Testis (tissue), 2 donors: Measurements from ENCODE around the gene CTDSPL.

Experiments
- POLR2A ChIP-seq: fragments of 450-650 bp; IDR thresholded peaks from one replicate; pipeline ENCODE4 v1.6.1; 2017; ENCODE audit warnings: antibody characterized with exemption, mild to moderate bottlenecking, moderate library complexity
- TF ChIP-seq, protein P1 (sequence below), 3 experiments: fragments of 450-650 bp in 2 of 3; fragments of 200-600 bp in 1 of 3; sonication (generic) in 1 of 3; IDR thresholded peaks; one replicate each; pipeline ENCODE4 v1.5.1; 2016 to 2019; ENCODE audit warnings: antibody characterized with exemption in 3 of 3, mild to moderate bottlenecking in 2 of 3, moderate library complexity in 1 of 3

DNA sequence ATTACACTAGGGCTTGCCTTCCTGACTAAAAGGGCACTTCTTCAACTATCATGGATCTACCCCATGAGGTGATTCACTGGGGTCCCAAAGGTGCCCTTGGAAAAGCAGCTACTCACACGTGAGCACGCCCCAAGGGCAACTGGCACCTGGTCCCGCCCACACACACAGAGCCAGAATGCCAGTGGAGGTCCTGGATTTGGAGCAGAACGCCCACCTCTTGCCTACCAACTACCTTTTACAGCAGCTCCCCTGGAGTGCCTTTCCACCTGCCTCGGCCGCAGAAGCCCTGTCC lies 1.8 kb upstream of the CTDSPL start:
- TF ChIP-seq, protein P1, sequence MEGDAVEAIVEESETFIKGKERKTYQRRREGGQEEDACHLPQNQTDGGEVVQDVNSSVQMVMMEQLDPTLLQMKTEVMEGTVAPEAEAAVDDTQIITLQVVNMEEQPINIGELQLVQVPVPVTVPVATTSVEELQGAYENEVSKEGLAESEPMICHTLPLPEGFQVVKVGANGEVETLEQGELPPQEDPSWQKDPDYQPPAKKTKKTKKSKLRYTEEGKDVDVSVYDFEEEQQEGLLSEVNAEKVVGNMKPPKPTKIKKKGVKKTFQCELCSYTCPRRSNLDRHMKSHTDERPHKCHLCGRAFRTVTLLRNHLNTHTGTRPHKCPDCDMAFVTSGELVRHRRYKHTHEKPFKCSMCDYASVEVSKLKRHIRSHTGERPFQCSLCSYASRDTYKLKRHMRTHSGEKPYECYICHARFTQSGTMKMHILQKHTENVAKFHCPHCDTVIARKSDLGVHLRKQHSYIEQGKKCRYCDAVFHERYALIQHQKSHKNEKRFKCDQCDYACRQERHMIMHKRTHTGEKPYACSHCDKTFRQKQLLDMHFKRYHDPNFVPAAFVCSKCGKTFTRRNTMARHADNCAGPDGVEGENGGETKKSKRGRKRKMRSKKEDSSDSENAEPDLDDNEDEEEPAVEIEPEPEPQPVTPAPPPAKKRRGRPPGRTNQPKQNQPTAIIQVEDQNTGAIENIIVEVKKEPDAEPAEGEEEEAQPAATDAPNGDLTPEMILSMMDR (IDR thresholded peaks at IDR 0.05), result no peak
- TF ChIP-seq POLR2A, result no peak
